HCT116 (cell line): ENCODE measurements around the gene PDGFD.

Experiments
- CEBPB ChIP-seq: IDR thresholded peaks from 2 replicates; pipeline ENCODE4 v1.6.1; 2012; ENCODE audit warnings: low read depth
- EGR1 ChIP-seq: IDR thresholded peaks from 2 replicates; pipeline ENCODE4 v1.6.1; 2012; ENCODE audit warnings: low read depth
- EZH2 ChIP-seq: fragments of 200-600 bp; sonication (generic); IDR thresholded peaks from 2 replicates; pipeline ENCODE4 v1.6.1; 2017; ENCODE audit warnings: antibody characterized with exemption, mixed run types
- MAX ChIP-seq: IDR thresholded peaks from 2 replicates; pipeline ENCODE4 v1.6.1; 2012
- POLR2A ChIP-seq: IDR thresholded peaks from 2 replicates; pipeline ENCODE4 v1.7.0; 2011; ENCODE audit warnings: borderline replicate concordance; ENCODE audit not compliant: insufficient read depth, insufficient read length; ENCODE audit errors: extremely low read depth
- POLR2AphosphoS5 ChIP-seq: IDR thresholded peaks from 2 replicates; pipeline ENCODE4 v1.6.1; 2011; ENCODE audit warnings: mild to moderate bottlenecking, low read depth, low read length, moderate library complexity
- REST ChIP-seq: IDR thresholded peaks from 2 replicates; pipeline ENCODE4 v1.6.1; 2012; ENCODE audit warnings: low read depth
- SP1 ChIP-seq: IDR thresholded peaks from 2 replicates; pipeline ENCODE4 v1.6.1; 2012; ENCODE audit warnings: low read depth
- TCF7L2 ChIP-seq: IDR thresholded peaks from 2 replicates; pipeline ENCODE4 v1.7.0; 2011; ENCODE audit warnings: borderline replicate concordance, inconsistent platforms; ENCODE audit not compliant: insufficient read depth, insufficient read length; ENCODE audit errors: extremely low read depth
- TF ChIP-seq, protein P1 (sequence below), 3 experiments: fragments of 200-600 bp in 1 of 3; sonication (generic) in 1 of 3; IDR thresholded peaks in 2 of 3; conservative IDR thresholded peaks in 1 of 3; 2 replicates each; pipeline ENCODE4 v1.5.1; 2012 to 2017; ENCODE audit warnings: low read depth in 2 of 3, low read length in 2 of 3, antibody characterized with exemption in 1 of 3, borderline replicate concordance in 1 of 3, control low read depth in 1 of 3, mild to moderate bottlenecking in 1 of 3, mixed read lengths in 1 of 3, mixed run types in 1 of 3, moderate library complexity in 1 of 3; ENCODE audit not compliant: insufficient read depth in 1 of 3

DNA sequence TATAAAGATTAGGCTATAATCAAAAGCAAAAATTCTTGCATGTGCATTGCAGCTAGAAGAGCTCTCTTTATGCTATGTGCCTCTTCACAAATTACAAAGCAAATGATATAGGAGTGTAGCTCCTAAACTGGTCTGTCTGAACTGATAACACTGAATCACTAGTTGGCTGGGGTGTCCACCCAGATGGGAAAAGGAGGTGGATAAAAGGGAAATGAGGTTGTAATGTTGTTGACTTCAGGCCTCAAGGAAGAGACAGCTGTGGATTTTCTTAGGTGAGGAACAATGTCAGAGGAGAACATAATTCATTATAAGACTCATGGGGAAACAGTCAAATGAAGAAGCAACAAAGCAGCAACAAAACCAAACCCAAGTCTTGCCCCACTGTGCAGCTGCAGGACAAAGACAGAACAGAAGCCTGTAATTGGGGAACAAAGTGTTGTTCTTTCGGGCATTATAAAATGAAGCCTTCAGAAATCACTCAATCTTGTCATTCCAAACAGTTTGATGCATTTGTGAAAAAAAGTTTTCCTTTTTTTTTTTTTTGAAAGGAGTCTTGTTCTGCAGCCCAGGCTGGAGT, 257.6 kb downstream of the PDGFD start:
- TF ChIP-seq POLR2A (no peak), EGR1 (no peak), TCF7L2 (no peak), POLR2AphosphoS5 (no peak), MAX (no peak), REST (no peak), EZH2 (no peak), CEBPB (no peak), SP1 (no peak)
- TF ChIP-seq, protein P1, sequence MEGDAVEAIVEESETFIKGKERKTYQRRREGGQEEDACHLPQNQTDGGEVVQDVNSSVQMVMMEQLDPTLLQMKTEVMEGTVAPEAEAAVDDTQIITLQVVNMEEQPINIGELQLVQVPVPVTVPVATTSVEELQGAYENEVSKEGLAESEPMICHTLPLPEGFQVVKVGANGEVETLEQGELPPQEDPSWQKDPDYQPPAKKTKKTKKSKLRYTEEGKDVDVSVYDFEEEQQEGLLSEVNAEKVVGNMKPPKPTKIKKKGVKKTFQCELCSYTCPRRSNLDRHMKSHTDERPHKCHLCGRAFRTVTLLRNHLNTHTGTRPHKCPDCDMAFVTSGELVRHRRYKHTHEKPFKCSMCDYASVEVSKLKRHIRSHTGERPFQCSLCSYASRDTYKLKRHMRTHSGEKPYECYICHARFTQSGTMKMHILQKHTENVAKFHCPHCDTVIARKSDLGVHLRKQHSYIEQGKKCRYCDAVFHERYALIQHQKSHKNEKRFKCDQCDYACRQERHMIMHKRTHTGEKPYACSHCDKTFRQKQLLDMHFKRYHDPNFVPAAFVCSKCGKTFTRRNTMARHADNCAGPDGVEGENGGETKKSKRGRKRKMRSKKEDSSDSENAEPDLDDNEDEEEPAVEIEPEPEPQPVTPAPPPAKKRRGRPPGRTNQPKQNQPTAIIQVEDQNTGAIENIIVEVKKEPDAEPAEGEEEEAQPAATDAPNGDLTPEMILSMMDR (IDR thresholded peaks at IDR 0.05 in 2 of 3, conservative IDR thresholded peaks at IDR 0.05 in 1 of 3; ENCODE audit: borderline replicate concordance in 1 of 3, insufficient read depth in 1 of 3, low read depth in 2 of 3, low read length in 2 of 3), result no peak
